GM10248 (cell line): Measurements from ENCODE around the gene VSTM2L.

Source experiments
- CTCF ChIA-PET: fragments of 300-600 bp; sonication (Branson Sonifier 250); formaldehyde crosslinking; extraction: SDS; loops from one replicate; lab custom pipeline; 2021; ENCODE audit warnings: antibody characterized with exemption; lab: Yijun Ruan, JAX
- POLR2A ChIA-PET: fragments of 350-650 bp; sonication (Branson Sonifier 250); formaldehyde crosslinking; extraction: SDS; loops from one replicate; lab custom pipeline; 2020; ENCODE audit warnings: antibody characterized with exemption; lab: Yijun Ruan, JAX
- DNase-seq: peaks from one replicate; pipeline ENCODE4 v3.0.0; 2012; ENCODE audit errors: extremely low spot score
- TF ChIP-seq, protein P1 (sequence below): IDR thresholded peaks from 2 replicates; pipeline ENCODE4 v1.5.1; 2012; ENCODE audit warnings: mild to moderate bottlenecking, low read depth; ENCODE audit errors: extremely low read depth, missing control alignments, control extremely low read depth

VSTM2L gene

DNA sequence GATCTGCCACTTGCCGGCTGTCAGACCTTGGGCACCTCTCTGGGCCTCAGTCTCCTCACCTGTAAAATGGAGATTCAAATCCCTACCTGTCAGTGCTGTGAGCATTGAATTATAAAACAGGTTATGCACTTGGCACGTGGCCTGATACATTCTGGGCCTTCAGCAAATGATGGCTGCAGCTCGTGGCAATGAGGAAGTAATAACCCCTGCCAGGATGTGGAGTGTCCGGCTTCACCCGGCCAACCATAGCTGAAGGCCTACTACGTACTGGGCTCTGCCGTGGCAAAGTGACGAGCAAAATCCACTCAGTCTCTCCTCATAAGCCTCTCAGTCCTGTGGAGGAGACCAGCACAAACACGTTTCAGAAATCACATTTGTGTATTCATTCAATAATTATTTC is 10.9 kb upstream of the VSTM2L start:
- POLR2A ChIA-PET = no interaction called here
- CTCF ChIA-PET = no interaction called here
- DNase-seq = no peak
- TF ChIP-seq, protein P1, sequence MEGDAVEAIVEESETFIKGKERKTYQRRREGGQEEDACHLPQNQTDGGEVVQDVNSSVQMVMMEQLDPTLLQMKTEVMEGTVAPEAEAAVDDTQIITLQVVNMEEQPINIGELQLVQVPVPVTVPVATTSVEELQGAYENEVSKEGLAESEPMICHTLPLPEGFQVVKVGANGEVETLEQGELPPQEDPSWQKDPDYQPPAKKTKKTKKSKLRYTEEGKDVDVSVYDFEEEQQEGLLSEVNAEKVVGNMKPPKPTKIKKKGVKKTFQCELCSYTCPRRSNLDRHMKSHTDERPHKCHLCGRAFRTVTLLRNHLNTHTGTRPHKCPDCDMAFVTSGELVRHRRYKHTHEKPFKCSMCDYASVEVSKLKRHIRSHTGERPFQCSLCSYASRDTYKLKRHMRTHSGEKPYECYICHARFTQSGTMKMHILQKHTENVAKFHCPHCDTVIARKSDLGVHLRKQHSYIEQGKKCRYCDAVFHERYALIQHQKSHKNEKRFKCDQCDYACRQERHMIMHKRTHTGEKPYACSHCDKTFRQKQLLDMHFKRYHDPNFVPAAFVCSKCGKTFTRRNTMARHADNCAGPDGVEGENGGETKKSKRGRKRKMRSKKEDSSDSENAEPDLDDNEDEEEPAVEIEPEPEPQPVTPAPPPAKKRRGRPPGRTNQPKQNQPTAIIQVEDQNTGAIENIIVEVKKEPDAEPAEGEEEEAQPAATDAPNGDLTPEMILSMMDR = no peak

DNA sequence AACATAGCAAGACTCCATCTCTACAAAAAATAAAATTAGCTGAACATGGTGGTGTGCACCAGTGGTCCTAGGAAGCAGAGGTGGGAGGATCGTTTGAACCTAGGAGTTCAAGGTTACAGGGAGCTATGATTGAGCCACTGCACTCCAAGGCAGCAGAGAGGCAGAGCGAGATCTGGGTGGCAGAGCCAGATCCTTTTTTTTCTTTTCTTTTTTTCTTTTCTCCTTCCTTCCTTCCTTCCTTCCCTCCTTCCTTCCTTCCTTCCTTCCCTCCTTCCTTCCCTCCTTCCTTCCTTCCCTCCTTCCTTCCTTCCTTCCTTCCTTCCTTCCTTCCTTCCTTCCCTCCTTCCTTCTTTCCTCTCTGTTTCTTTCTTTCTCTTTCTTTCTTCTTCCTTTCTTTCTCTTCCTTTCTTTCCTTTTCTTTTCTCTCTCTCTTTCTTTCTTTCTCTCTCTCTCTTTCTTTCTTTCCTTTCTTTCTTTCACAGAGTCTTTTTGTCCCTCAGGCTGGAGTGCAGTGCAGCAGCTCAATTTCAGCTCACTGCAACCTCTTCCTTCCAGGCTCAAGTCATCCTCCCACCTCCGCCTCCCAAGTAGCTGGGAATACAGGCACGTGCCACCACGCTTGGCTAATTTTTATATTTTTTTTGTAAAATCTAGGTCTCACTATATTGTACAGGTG is 9.2 kb upstream of the VSTM2L start:
- CTCF ChIA-PET = interaction anchor here (1.0 kb wide), 2 partner anchors 9 to 328 kb away, joined by 3 to 4 read pairs; no protein-coding TSS in a partner anchor
- POLR2A ChIA-PET = no interaction called here
- TF ChIP-seq, protein P1 = no peak
- no peak for DNase-seq

GRCh38 chr20:37894454-37894853 is 8.5 kb upstream of the VSTM2L start:
- CTCF ChIA-PET = interaction anchor here (1.0 to 1.3 kb wide), 2 partner anchors 8 to 11 kb away, joined by 3 read pairs; no protein-coding TSS in a partner anchor
- DNase-seq = no peak
- TF ChIP-seq, protein P1 = no peak
- POLR2A ChIA-PET = no interaction called here

GRCh38 chr20:37895166-37895565 is 7.8 kb upstream of the VSTM2L start:
- ChIA-PET CTCF (interaction anchor here (1.0 to 1.3 kb wide), 2 partner anchors 8 to 12 kb away, joined by 3 read pairs; no protein-coding TSS in a partner anchor), POLR2A (no interaction called here)
- TF ChIP-seq, protein P1 = no peak
- DNase-seq = no peak

GRCh38 chr20:37896932-37897548 is 5.9 kb upstream of the VSTM2L start:
- DNase-seq = no peak
- ChIA-PET POLR2A (no interaction called here), CTCF (no interaction called here)
- TF ChIP-seq, protein P1 = no peak

DNA sequence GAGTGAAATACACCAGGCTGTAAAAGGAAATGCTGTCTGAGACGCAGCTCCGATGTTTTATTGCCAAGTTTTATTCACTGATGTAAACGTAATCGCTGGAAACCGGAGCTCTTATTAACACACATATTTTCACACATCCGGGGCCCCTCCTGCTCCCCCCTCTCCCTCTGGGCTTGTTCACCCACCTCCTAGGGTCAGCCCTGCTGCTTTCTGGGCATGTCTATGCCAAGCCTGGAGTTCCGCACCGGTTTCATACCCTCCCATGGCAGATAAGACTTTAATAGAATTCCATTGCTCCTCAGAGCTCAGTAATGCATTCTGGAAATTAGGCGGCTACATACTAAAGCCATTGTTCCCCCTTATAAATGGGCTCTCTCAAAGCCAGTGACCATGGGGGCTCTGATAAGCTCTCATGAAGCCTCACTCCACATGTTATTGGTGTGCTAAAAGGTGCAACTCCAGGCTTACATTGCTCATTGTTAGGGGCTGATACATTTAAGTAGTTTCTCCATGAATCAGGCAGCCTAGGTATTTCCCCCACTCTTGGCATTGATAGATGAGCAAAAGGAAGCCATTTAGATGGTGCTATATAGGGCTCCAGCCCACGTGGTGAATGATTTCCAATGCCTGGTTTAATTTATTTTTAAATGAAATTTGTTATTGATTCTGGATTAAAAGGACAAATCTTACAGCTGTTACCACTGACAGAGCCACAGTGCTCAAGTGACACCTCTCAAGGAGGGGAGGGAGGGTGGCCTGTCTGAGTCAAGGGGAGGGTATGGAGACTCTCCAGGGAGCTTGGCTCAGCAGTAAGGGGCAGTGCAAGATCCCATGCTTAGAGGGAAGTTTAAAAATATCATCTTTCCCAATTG is 4.5 kb upstream of the VSTM2L start:
- TF ChIP-seq, protein P1 = no peak
- no peak for DNase-seq
- POLR2A ChIA-PET = interaction anchor here (0.6 kb wide), 1 partner anchor 53 kb away, joined by 3 read pairs; no protein-coding TSS in a partner anchor
- CTCF ChIA-PET = interaction anchor here (0.9 to 1.5 kb wide), 3 partner anchors 12 to 332 kb away, joined by 3 read pairs; no protein-coding TSS in a partner anchor
